ENCODE results near the gene CASZ1. TPM values are rescaled to one million over a fixed set of nuclear protein-coding genes. Genes with fewer than 3 reads are reported as not detected.

CASZ1 gene
- total RNA-seq, 4 donors from 2014 or later: 140 to 210 (median 169) TPM

GRCh38 chr1:10765304-10765703, 31.1 kb downstream of the CASZ1 start:
- no peak overlapping the region for H3K4me3 ChIP-seq (ENCODE audit: low read depth, poor library complexity, severe bottlenecking)
- DNase-seq (ENCODE audit: low spot score in 2 of 2): no peak

GRCh38 chr1:10764296-10764798, 32.1 kb downstream of the CASZ1 start:
- no peak for DNase-seq (ENCODE audit: low spot score in 2 of 2)
- WGBS, 2 donors: 63 to 79% methylated on average over 6 of the region's 6 CpGs
- no peak overlapping the region for H3K4me3 ChIP-seq (ENCODE audit: low read depth, poor library complexity, severe bottlenecking)
- TF ChIP-seq POLR2A (IDR thresholded peaks at IDR 0.05) (no peak), CTCF (IDR thresholded peaks at IDR 0.05) (no peak)
- intact Hi-C loops (cut with DNase I; ENCODE audit: low total_unique reads): no loop called here

More at GRCh38 chr1:10765304-10765703, 31.1 kb downstream of the CASZ1 start:
- TF ChIP-seq CTCF (IDR thresholded peaks at IDR 0.05): no peak
- no peak for TF ChIP-seq POLR2A (IDR thresholded peaks at IDR 0.05)
- intact Hi-C loops (cut with DNase I; ENCODE audit: low total_unique reads): no loop called here
- WGBS, 2 donors: 49 to 53% methylated on average over 15 of the region's 15 CpGs

- H3K4me3 ChIP-seq (ENCODE audit: low read depth, poor library complexity, severe bottlenecking): no peak overlapping the region
- WGBS, 2 donors: 60 to 62% methylated on average over 12 of the region's 12 CpGs
- DNase-seq (ENCODE audit: low spot score in 2 of 2): no peak
- intact Hi-C loops (cut with DNase I; ENCODE audit: low total_unique reads): no loop called here
- no peak for TF ChIP-seq CTCF (IDR thresholded peaks at IDR 0.05)
- TF ChIP-seq POLR2A (IDR thresholded peaks at IDR 0.05): no peak
Measured at GRCh38 chr1:10762875-10763274, 33.6 kb downstream of the CASZ1 start.

- no peak for DNase-seq (ENCODE audit: low spot score in 2 of 2)
- WGBS, 2 donors: 39 to 51% methylated on average over 6 of the region's 6 CpGs
- intact Hi-C loops (cut with DNase I; ENCODE audit: low total_unique reads): no loop called here
- no peak for TF ChIP-seq CTCF (IDR thresholded peaks at IDR 0.05)
- no peak for TF ChIP-seq POLR2A (IDR thresholded peaks at IDR 0.05)
- no peak overlapping the region for H3K4me3 ChIP-seq (ENCODE audit: low read depth, poor library complexity, severe bottlenecking)
Measured at GRCh38 chr1:10762153-10762523, 34.3 kb downstream of the CASZ1 start.

- WGBS, 2 donors: 27 to 59% methylated on average over 21 to 23 of the region's 23 CpGs
- no peak for TF ChIP-seq CTCF (IDR thresholded peaks at IDR 0.05)
- TF ChIP-seq POLR2A (IDR thresholded peaks at IDR 0.05): no peak
- intact Hi-C loops (cut with DNase I; ENCODE audit: low total_unique reads): no loop called here
- DNase-seq (ENCODE audit: low spot score in 2 of 2): no peak
- no peak overlapping the region for H3K4me3 ChIP-seq (ENCODE audit: low read depth, poor library complexity, severe bottlenecking)
Measured at GRCh38 chr1:10761503-10762152, 34.8 kb downstream of the CASZ1 start.

All from lower leg skin (tissue), 4 donors.